Dermis blood vessel endothelial cell (primary cell): ENCODE results near the gene LIPM. TPM values are rescaled to one million over a fixed set of nuclear protein-coding genes. Genes with fewer than 3 reads are reported as not detected.
A peak's percentile ranks its signal among the peaks of the same experiment; 100 is the strongest.

Source experiments
- DNase-seq: peaks from one replicate; pipeline ENCODE4 v3.0.0; 2010
- total RNA-seq: library from RNA; depleted of rRNA; stranded (reverse); fragments of >200 nt; gene quantifications from 2 replicates; pipeline ENCODE4 v1.2.3, GENCODE V29; 2014

Gene LIPM
- total RNA-seq, 1 donor from 2014 or later, result not detected

DNA sequence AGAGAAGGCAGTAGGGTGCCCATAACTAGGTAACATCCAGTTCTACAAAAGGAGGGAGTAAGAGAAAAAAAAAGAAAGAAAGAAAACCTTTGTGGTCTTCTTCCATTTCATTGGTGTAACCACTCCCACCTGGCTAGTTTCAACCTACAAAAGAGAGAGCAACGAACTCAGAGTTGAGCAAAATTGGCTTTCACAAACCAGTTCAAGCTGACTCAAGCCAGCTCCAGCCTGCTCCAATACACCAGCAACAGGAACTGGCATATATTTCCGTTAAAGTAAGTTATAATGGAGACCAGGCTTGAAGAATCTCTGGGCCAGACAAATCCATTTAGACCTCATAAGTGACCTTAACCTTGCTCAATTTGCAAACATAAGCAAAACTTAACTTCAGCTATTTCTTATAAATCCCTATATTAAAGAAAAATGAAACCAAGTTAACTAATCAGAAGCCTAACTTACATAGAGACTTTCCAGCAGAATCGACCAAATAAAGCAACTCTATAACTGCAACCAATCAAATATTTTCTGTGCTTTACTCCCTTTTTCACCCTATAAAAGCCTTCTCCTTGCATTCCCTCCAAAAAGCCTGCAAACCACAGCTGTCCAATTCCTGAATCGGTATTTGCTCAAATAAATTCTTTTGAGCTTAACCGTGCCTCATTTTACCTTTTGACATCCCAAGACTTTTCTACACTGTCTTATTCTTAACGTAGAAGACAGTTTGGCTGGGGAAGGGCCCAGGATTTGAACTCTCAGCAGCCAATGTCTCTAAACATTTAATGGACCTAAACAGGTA lies 39.0 kb downstream of the LIPM start:
- no peak for DNase-seq

DNA sequence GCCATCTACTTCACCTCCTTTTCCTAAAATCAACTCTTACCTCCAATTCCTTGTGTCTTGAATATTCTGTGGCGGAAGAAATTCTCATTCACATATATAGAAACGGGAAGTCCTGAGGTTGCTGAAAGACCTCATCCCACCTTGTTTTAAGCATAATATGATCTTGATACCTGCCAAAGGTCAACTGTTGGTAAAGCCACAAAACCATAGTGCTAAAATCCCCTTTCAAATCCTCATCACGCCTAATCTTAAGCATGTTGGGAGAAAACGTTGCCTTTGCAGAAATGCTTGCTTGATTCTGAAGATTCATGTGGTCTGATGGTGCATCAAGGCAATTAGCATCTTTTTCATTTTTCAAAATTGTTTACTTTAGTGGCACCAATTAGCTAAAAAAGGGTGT lies 40.6 kb downstream of the LIPM start:
- no peak for DNase-seq

DNA sequence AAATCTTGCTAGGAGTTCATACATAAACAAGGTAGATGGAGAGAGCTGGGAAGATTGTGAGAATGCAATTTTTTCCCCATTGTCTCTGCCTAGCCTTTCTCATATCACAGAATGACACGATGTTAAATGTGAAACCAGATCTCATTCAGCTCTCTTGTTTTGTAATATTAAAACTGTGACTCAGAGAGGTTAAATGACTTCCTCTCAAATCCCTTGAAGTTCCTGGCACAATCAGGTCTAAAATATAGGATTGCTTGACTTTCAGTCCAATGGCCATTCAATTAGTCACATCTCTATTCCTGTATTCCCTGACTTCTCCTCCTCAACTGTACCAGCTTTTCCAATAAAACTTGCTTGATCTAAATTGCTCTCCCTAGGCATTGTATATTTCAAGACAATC lies 46.0 kb downstream of the LIPM start:
- peak; percentile 66 for DNase-seq

DNA sequence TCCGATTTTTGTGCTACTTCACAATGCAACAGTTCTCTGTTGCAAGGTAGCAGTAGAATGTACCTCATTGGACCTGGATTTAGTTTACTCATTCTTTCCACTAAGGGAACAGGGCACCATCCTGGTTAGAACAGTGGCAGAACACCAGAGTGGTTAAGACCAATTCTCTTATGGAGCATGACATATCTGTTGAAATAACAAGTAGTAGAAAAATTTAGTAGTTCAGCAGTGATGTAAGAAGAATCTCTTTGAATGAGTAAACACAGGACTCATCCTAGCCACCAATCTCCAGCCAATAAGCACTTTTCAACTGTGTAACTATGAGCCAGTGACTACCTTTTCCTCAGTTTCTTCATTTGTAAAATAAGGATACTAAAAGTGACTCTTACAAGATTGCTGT lies 46.7 kb downstream of the LIPM start:
- DNase-seq, result no peak

DNA sequence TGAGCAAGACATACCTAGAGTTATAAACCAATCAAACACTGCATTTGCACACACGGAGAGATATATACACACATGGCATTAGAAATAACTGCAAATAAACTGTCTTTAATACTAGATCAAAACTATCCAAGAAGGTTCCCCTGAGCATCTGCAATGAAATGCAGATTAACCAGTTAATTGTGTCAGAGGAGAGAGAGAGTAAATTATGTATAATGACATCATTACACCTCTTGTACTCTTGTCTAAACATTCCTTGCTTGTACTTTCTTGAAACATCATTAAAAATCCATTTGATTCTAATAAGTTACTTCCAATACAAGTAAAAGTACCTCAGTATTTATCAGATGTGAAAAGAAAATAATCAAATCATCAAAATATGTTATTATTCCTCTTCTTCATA lies 48.2 kb downstream of the LIPM start:
- DNase-seq, result no peak

DNA sequence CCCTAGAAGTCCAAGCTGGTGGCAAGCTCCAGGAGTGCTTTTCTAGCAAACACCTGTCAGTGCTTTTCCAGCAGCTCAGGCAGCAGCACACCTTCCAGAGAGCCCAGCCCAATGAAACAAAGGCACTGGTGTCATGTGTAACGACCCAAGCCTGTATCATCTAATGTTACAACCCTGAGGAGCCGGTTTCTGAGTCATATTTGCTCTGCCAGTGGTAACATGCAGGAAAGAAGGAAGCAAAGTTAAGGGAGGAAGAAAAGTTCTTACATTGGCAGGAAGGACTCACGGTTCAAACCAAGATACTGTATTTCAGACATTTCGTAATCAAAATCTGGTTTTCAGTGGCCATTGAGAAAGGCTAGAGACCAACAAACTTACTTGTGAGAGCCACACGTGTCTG lies 49.2 kb downstream of the LIPM start, which contains the start of gene ANKRD22:
Gene ANKRD22 (minus strand): TSS at position 139 of the 400 bp plus-strand sequence. CDS start 237 bp downstream, outside the sequence.
- DNase-seq, result no peak

DNA sequence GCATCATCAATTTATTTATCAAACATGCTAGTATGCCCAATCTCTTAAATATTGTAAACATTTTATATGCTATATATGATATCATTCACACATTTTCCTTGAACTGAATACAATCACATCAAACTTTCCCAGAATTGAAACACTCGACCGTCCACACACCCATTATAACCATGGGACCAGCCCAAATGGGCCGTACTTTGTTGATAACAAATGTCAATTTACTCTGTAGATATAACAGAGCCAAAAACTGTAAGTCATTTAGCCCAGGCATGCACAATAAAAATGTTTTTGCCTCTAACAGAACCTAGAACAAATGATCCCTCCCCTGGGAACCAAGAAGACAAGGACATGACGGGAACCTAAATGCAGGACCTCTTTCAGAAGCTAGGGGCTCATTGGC lies 49.8 kb downstream of the LIPM start:
- no peak for DNase-seq

DNA sequence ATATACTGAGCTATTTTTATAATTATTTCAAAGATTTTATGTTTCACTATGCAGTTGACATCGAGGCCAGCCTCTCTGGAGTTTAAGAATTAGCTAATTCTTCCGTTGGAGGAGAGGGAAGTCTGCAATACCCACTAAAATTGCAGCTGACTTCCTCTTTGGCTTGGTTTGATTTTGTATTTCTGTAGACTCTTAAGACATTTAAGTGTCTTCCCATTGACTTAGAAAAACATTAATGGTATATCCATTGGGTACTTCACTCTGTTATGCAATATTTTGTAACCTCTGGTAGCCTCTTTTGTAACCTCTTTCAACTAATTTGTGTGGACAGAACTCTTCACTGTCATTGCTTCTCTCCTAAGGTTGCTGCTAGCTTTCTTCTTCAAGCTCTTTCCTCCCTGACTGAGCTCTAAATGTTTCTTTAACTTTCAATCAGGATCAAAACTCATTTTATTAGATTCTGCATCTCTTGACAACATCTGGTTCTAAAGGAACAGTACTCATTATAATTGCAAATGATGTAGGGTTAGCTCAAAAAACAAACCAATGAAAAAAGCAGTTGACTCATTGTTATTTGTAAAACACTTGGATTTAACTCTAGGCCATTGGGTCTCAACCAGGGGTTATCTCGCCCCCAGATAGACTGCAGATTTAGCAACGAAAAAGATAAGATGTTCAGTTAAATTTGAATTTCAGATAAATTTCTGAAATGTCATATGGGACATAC lies 50.8 kb downstream of the LIPM start:
- no peak for DNase-seq

DNA sequence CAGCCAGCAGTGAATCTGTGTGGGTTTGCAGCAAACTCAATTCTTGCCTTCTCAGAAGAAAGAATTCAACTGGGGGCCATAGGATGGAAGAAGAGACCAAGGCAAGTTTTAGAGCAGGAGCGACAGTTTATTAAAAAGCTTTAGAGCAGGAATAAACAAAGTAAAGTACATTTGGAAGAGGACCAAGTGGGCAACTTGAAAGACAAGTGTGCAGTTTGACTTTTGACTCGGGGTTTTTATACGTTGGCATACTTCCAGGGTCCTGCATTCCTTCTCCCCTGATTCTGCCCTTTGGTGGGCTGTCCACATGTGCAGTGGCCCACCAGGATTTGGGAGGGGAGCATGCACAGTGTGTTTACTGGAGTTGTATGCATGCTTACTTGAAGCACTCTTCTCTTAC lies 52.2 kb downstream of the LIPM start:
- no peak for DNase-seq

DNA sequence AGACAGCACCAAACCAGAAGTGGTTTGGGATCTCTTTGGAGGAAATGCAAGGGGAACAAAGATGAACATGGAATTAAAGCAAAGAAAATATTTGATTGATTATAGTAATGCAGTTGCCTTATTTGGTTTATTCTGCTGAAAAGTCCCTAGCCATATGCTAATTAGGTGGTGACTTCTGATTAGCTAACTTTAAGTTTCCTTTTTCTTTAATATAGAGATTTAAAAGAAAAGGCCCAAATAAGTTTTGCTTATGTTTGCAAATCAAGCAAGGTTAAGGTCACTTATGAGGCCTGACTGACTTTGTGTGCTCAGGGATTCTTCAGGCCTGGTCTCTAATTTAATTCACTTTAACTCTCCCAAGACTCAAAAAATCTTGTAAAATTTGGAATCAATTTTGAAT lies 55.3 kb downstream of the LIPM start:
- DNase-seq, result no peak

DNA sequence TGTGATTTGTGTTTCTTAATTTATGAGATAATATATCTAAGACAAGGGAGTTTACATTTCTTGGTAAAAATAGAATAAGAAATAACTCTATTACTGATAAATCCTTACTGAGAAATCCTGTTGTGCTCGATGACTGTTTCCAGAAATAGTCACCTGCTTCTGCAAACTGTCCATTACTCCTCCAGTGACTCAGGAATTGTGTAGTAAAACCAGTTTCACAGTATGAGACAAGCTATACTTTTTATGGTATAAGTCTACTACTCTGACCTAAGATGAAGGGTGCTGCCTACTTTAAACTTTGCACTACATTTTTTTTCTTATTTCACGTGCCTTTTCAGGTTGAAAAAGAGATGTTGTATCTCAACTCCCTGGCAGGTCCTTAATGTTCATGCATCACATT lies 56.0 kb downstream of the LIPM start:
- no peak for DNase-seq

DNA sequence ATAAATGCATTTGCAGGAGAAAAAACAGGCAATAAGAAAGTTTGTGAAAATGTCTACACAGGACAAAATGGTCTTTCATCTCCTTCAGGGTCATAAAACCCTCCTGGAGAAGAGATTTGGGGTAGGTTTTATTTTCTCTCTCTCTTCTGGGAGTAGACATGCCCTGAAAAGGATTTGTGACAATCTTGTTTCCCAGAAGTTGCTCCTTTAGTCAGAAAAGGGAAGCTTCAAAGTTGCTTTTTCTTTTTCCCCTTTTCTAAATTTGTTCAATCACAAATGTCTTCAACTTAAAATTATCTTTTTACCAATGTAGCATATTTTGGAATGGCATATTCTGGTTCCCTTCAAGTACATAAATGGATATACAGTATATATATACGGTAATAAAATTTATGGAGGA lies 58.5 kb downstream of the LIPM start:
- no peak for DNase-seq

DNA sequence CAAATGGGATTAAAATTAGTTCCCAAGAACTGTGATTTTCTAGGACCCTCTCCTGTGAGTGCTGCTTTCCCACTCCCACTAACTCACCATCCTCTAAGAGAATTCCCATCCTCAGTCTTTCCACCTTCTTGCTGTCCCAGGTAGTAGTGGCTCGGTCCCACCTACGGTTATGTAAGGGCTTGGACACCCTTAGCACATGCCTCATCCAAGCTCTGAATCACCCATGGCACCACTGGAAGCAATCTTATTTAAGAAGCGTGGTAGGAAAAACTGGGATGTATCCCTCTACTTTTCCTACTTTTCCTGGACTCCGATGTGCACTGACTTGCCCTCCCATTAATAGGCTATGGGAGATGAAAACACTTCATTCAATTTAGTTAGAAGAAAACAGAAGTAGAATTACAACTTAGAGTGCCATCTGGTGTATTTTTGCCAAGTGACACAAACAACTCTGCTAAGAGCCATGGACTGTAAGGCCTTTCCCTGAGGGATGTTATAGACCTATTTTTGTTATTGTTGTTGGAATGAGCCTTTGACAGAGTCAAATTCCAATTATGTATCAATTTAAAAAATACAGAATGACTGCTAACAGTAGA lies 62.8 kb downstream of the LIPM start:
- no peak for DNase-seq

DNA sequence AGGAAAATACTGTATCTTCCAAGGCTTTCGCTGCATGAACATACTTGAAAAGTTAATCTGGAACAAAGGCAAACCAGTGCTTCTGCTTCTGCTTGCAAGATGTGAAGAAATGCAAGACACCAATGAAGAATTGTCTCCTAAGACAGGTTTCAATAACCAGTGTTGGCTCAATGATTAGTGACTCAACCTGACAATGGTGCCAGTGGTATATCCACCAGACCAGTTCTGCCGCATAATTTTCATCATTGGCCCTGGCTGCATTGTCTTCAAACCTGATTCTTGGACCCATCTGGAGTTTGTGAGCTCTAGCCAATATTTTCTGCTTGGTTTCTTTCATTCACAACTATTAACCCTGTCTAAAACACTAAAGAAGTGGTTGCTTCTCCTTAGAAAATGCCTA lies 63.9 kb downstream of the LIPM start:
- DNase-seq, result no peak

DNA sequence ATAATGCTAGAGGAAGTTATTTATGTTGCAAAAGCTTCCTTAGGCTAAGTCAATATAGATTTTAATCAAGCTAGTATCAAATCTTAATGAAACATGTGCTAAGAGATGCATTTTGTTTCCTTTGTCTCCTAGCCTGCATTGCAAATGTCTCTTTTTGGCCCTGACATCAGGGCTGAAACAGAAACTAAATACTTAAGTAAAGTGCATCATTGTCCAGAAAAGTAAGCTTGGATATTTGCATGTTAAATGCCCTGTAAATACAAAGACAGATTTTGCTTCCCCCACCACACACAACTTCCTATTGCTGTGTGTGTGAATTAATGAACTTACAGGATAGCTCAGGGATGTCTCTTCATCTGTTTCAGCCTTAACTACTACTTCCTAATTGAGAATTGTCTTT lies 67.6 kb downstream of the LIPM start:
- DNase-seq, result no peak

Other genes with a start within 250 kb of the LIPM start
- gene RNLS, start 219.4 kb upstream of the LIPM start, total RNA-seq, result 0.51 and 2.7 TPM in 2 replicates
- not detected in 2 replicates for gene LIPJ, start 216.0 kb upstream of the LIPM start, total RNA-seq
- gene LIPF, start 138.3 kb upstream of the LIPM start, total RNA-seq, result not detected in 2 replicates
- gene LIPK, start 96.5 kb upstream of the LIPM start, total RNA-seq, result not detected in 2 replicates
- not detected in 2 replicates for gene LIPN, start 42.7 kb upstream of the LIPM start, total RNA-seq
- gene ANKRD22, start 49.1 kb downstream of the LIPM start, total RNA-seq, result not detected in 2 replicates
- 1.0 and 1.4 TPM in 2 replicates for gene STAMBPL1, start 77.5 kb downstream of the LIPM start, total RNA-seq
- 13.1 and 25.5 TPM in 2 replicates for gene ACTA2, start 150.0 kb downstream of the LIPM start, total RNA-seq
- 16.5 and 19.2 TPM in 2 replicates for gene FAS, start 188.1 kb downstream of the LIPM start, total RNA-seq